HCT116 (cell line): ENCODE data around the gene DLG2.

Source experiments
- POLR2A ChIP-seq: IDR thresholded peaks from 2 replicates; pipeline ENCODE4 v1.7.0; 2011; ENCODE audit warnings: borderline replicate concordance; ENCODE audit not compliant: insufficient read depth, insufficient read length; ENCODE audit errors: extremely low read depth
- TF ChIP-seq, protein P1 (sequence below), 3 experiments: fragments of 200-600 bp in 1 of 3; sonication (generic) in 1 of 3; IDR thresholded peaks in 2 of 3; conservative IDR thresholded peaks in 1 of 3; 2 replicates each; pipeline ENCODE4 v1.5.1; 2012 to 2017; ENCODE audit warnings: low read depth in 2 of 3, low read length in 2 of 3, antibody characterized with exemption in 1 of 3, borderline replicate concordance in 1 of 3, control low read depth in 1 of 3, mild to moderate bottlenecking in 1 of 3, mixed read lengths in 1 of 3, mixed run types in 1 of 3, moderate library complexity in 1 of 3; ENCODE audit not compliant: insufficient read depth in 1 of 3

DNA sequence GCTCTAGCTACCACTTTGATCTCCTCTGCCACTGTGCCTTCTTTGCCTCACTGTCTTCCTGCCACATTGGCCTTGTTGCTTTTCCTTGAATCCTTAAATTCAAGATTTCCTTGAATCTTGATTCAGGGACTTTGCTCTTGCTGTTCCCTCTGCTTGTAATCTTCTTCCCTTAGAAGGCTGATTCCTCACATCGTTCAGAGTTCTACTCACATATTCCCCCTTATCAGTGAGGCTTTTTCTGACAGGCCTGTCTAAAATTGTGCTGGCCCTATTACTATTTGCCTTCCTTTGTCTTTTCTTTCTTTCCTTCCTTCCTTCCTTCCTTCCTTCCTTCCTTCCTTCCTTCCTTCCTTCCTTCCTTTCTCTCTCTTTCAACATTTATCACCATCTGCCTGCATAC, 2134.1 kb downstream of the DLG2 start:
- TF ChIP-seq, protein P1, sequence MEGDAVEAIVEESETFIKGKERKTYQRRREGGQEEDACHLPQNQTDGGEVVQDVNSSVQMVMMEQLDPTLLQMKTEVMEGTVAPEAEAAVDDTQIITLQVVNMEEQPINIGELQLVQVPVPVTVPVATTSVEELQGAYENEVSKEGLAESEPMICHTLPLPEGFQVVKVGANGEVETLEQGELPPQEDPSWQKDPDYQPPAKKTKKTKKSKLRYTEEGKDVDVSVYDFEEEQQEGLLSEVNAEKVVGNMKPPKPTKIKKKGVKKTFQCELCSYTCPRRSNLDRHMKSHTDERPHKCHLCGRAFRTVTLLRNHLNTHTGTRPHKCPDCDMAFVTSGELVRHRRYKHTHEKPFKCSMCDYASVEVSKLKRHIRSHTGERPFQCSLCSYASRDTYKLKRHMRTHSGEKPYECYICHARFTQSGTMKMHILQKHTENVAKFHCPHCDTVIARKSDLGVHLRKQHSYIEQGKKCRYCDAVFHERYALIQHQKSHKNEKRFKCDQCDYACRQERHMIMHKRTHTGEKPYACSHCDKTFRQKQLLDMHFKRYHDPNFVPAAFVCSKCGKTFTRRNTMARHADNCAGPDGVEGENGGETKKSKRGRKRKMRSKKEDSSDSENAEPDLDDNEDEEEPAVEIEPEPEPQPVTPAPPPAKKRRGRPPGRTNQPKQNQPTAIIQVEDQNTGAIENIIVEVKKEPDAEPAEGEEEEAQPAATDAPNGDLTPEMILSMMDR (IDR thresholded peaks at IDR 0.05 in 2 of 3, conservative IDR thresholded peaks at IDR 0.05 in 1 of 3; ENCODE audit: borderline replicate concordance in 1 of 3, insufficient read depth in 1 of 3, low read depth in 2 of 3, low read length in 2 of 3): no peak
- no peak for TF ChIP-seq POLR2A
